Fibroblast of pulmonary artery (primary cell): Measurements from ENCODE around the gene PAK4.
A peak's percentile ranks its signal among the peaks of the same experiment; 100 is the strongest.

ENCODE experiments used
- DNase-seq: peaks from one replicate; pipeline ENCODE4 v3.0.0-alpha.2; 2010; ENCODE audit warnings: low read depth
- H3K4me3 ChIP-seq: replicated peaks from 2 replicates; pipeline ENCODE4 v1.5.1; 2011; ENCODE audit warnings: low read depth, mild to moderate bottlenecking, control low read depth, low read length, moderate library complexity
- TF ChIP-seq, protein P1 (sequence below): IDR thresholded peaks from 2 replicates; pipeline ENCODE4 v1.5.1; 2011; ENCODE audit warnings: mild to moderate bottlenecking, control low read depth, low read length, inconsistent platforms; ENCODE audit errors: missing control alignments

Gene PAK4

DNA sequence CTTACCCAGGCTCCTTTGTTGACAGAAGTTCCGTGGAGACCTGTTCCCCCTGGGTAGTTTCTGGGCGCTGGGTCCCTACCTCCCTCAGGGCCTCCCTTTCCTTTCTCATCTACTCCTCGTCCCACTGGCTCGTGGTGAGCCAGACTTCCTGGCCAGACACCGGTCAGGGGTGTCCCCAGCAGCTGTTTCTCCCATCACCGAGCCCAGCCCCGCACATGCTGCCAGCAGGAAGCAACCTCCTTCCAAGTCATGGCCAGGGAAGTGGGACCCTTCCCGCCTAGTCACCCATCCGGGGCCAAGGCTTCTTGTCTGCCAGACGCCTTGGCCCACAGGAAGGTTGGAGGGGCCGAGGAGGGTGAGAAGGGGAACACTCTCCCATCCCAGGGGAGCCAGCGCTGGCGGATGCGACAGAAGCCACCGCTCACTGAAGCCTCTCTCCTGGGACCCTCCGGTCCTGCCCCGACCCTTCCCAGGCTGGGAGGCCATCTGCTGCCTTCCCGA is 5.7 kb downstream of the PAK4 start:
- DNase-seq: peak; percentile 34
- H3K4me3 ChIP-seq: no peak overlapping the region
- TF ChIP-seq, protein P1, sequence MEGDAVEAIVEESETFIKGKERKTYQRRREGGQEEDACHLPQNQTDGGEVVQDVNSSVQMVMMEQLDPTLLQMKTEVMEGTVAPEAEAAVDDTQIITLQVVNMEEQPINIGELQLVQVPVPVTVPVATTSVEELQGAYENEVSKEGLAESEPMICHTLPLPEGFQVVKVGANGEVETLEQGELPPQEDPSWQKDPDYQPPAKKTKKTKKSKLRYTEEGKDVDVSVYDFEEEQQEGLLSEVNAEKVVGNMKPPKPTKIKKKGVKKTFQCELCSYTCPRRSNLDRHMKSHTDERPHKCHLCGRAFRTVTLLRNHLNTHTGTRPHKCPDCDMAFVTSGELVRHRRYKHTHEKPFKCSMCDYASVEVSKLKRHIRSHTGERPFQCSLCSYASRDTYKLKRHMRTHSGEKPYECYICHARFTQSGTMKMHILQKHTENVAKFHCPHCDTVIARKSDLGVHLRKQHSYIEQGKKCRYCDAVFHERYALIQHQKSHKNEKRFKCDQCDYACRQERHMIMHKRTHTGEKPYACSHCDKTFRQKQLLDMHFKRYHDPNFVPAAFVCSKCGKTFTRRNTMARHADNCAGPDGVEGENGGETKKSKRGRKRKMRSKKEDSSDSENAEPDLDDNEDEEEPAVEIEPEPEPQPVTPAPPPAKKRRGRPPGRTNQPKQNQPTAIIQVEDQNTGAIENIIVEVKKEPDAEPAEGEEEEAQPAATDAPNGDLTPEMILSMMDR: no peak

DNA sequence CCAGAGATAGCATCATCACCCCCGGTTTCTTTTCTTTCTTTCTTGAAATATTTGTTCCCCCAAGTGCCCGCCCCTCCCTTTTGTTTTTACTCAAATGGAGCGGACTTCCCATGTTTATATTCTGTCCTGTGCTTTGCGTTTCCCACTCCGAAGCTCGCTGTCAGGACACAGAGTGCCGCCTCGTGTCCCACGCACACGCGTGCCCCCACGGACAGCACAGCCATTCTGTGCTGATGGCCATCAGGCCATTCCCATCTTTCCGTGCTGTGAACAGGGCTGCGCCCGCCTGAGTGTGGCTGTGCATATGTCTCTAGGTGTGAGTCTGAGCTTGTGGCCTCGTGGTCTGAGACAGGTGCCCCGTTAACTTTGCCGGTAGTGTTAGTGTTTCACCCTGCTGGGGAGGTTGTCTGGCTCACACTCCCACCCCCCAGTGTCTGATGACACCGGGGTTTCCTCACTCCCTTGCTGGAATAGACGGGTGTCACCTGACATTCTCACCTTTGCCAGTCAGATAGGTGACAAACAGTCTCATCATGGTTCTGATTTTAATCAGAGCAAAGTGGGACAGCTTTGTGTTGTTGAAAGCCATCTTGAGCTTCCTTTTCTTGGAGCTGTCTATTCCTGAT is 6.9 kb downstream of the PAK4 start:
- TF ChIP-seq, protein P1: no peak
- DNase-seq: no peak
- no peak overlapping the region for H3K4me3 ChIP-seq

DNA sequence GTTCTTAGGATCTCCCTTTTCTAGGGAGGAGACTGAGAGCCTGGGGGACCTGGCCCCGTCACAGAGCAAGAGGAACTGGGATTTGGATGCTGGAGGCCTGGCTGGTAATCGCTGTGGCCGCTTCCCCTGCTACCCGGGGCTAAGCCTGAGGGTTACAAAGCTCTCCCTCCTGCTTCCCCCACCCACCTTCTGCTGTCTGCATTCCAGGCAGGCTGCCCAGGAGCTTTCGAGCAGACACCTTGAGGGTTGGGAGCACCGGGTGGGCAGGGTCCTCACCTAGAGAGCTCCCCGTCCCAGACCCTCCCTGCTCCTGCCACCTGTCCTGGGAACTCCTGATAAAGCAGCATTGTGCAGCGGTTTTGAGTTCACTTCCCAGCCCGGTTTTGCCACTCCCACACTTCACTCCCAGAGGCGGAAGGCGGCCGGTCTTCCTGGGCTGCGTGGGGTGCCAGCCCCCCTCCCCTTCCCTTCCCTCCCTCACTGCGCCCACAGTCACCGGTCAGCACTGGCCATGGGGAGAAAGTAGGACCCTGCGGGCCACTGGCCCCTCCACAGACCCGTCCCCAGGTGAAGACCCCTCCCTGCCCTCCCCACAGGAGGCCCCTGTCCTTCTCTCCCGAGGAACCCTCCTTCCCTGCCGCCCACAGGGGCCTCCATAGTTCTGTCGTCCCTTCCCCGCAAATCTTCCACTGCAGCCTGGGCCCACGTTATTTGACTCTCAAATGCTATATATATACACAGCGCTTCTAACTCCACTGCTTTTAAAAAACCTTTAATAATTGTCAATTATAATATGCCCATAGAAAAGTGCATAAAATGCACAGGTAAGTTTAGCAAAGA is 8.1 kb downstream of the PAK4 start:
- no peak overlapping the region for H3K4me3 ChIP-seq
- no peak for DNase-seq
- TF ChIP-seq, protein P1: no peak

DNA sequence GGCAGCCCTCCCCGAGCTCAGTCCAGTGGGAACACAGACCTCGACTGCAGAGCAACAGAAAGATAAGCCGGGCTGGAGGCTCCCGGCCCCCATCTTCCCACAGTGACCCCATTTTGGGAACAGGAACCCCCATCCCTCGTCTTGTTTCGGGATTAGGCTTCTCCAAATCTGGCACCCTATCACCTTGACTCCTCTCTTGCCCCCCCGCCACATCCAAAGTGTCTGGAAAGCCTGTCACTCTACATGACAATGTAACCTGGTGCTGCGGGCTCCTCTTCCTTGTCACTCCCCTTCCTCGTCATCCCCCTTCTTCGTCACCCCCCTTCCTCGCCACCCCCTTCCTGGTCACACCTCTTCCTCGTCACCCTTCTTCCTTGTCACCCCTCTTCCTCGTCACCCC is 10.1 kb downstream of the PAK4 start:
- TF ChIP-seq, protein P1: no peak
- no peak for DNase-seq
- no peak overlapping the region for H3K4me3 ChIP-seq

DNA sequence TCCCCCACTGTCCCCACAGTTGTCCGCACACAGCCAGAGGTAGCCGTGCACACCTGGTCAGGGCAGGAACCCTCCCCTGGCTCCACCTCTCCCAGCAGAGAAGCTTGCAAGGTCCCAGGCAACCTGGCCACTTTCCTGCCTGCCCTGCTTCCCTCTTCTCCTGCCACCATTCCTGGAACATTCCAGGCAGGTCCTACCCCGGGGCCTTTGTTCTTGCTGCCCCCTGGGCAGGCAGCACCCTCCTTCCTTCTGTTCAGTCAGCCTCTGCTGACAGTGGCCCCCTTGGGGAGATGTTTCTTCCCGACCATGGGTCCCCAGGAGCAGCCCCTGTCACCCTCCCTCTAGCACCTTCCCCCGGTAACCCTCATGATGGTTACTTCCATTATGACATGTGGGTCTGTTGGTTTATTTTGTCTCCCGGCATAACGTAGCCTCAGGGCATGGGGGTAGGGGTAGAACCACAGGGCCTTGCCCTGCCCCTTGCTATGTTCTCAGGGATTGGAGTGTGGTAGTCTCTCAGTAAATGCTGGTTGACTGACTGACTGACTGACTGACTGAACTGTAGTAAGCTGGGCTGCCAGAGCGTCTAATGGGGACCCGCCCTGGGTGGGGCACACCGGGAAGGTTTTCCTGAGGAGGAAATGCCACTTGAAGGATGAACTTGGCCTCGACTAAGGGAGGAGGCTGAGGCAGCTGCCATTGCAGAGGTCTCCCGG is 10.8 kb downstream of the PAK4 start:
- TF ChIP-seq, protein P1: no peak
- no peak overlapping the region for H3K4me3 ChIP-seq
- no peak for DNase-seq

DNA sequence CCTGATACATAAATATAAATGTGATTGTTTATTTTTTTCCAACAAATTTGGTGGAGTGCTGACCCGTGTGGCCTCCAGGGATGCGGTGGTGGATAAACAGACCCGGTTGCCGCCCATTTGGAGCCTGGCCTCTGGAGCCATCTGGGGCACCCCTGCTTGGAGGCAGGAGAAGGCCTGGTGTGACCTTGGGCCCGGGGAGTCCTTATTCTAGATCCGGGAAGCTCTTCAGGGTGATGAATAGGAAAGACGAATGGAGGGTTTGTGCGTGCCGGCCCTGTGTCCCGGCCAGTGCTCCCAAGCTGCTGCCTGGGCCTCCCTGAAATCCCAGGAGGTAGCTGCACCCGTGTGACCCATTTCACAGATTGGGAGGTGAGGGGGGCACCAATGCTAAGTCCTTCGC is 11.5 kb downstream of the PAK4 start:
- DNase-seq: no peak
- TF ChIP-seq, protein P1: no peak
- no peak overlapping the region for H3K4me3 ChIP-seq
